Measurements from ENCODE around the gene MTMR6.
A peak's percentile ranks its signal among the peaks of the same experiment; 100 is the strongest.

The MTMR6 gene

DNA sequence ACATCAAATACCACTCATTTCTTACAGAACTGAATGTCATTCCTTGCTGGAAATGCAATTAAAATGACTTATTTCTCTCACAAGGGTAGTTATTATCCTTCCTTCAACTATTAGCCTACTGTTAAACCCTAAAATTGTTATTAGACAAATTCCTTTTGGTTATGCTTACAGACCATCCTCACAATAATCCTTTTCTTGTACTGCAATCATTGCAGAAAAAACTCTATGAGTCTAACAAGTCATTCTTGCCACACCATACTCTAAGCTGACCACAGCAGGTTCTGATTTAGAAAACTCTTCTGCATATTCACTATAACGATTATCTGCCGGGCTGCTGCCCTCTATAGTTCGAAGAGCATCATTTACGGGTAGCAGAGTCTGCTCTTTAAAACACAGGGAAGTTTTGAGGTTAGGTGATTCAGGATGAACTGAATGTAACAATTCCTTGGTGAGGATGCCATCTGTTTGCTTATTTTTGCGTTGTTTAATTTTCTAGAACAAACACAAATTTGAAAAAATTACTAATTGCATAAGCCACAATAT lies 38.2 kb downstream of the MTMR6 start:
- no peak overlapping the region for H3K4me3 ChIP-seq (ENCODE audit: insufficient read length, low read depth)
- peak; percentile 22 for DNase-seq (ENCODE audit: low read depth, low spot score)
- no peak for TF ChIP-seq ZNF274 (IDR thresholded peaks at IDR 0.05; ENCODE audit: low read depth, low read length)
- TF ChIP-seq YY1 (IDR thresholded peaks at IDR 0.05; ENCODE audit: insufficient read depth, insufficient read length), result no peak
- no peak for TF ChIP-seq SUZ12 (IDR thresholded peaks at IDR 0.05; ENCODE audit: extremely low read depth, insufficient read depth, insufficient read length)
- H3K9me3 ChIP-seq (ENCODE audit: insufficient read depth, low read length), result no peaks in the 10 kb centered on the region
- H3K4me1 ChIP-seq (ENCODE audit: insufficient read depth, insufficient read length), result no peaks in the 10 kb centered on the region
- no peaks in the 10 kb centered on the region for H3K27me3 ChIP-seq (ENCODE audit: insufficient read depth, insufficient read length)
- no peak overlapping the region for H3K9ac ChIP-seq (ENCODE audit: insufficient read length, low read depth)
- peaks cover 4% of the 10 kb centered on the region for H3K36me3 ChIP-seq (ENCODE audit: insufficient read depth, insufficient read length, low read length)

DNA sequence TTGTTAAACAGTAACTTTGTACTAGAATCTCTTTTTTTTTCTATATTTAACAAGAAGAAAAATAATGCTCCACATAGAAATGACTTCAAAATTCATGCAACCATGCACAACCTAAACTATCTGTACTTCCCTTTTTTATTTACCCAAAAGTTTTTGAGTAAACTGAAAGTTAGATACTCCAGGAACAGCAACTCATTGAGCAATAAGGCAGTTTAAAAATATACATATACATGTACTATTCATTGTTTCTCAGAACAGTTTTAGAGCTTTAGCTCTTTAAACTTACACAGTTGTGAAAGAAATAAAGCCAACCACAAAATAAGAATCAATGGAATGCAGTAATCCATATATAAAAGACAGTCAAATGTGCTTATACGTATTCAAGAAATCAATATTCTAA lies 39.2 kb downstream of the MTMR6 start:
- no peak for DNase-seq (ENCODE audit: low read depth, low spot score)
- Histone ChIP-seq H3K9ac (ENCODE audit: insufficient read length, low read depth) (no peak overlapping the region), H3K4me3 (ENCODE audit: insufficient read length, low read depth) (no peak overlapping the region), H3K36me3 (ENCODE audit: insufficient read depth, insufficient read length, low read length) (no peaks in the 10 kb centered on the region), H3K27me3 (ENCODE audit: insufficient read depth, insufficient read length) (no peaks in the 10 kb centered on the region), H3K4me1 (ENCODE audit: insufficient read depth, insufficient read length) (no peaks in the 10 kb centered on the region), H3K9me3 (ENCODE audit: insufficient read depth, low read length) (no peaks in the 10 kb centered on the region)
- TF ChIP-seq YY1 (IDR thresholded peaks at IDR 0.05; ENCODE audit: insufficient read depth, insufficient read length), result no peak
- TF ChIP-seq SUZ12 (IDR thresholded peaks at IDR 0.05; ENCODE audit: extremely low read depth, insufficient read depth, insufficient read length), result no peak
- TF ChIP-seq ZNF274 (IDR thresholded peaks at IDR 0.05; ENCODE audit: low read depth, low read length), result no peak

GRCh38 chr13:25247360-25247759 lies 39.9 kb downstream of the MTMR6 start:
- H3K27me3 ChIP-seq (ENCODE audit: insufficient read depth, insufficient read length), result no peaks in the 10 kb centered on the region
- H3K4me1 ChIP-seq (ENCODE audit: insufficient read depth, insufficient read length), result no peaks in the 10 kb centered on the region
- TF ChIP-seq SUZ12 (IDR thresholded peaks at IDR 0.05; ENCODE audit: extremely low read depth, insufficient read depth, insufficient read length) (no peak), ZNF274 (IDR thresholded peaks at IDR 0.05; ENCODE audit: low read depth, low read length) (no peak), YY1 (IDR thresholded peaks at IDR 0.05; ENCODE audit: insufficient read depth, insufficient read length) (no peak)
- no peaks in the 10 kb centered on the region for H3K9me3 ChIP-seq (ENCODE audit: insufficient read depth, low read length)
- no peak overlapping the region for H3K9ac ChIP-seq (ENCODE audit: insufficient read length, low read depth)
- H3K36me3 ChIP-seq (ENCODE audit: insufficient read depth, insufficient read length, low read length), result no peaks in the 10 kb centered on the region
- no peak overlapping the region for H3K4me3 ChIP-seq (ENCODE audit: insufficient read length, low read depth)
- no peak for DNase-seq (ENCODE audit: low read depth, low spot score)

DNA sequence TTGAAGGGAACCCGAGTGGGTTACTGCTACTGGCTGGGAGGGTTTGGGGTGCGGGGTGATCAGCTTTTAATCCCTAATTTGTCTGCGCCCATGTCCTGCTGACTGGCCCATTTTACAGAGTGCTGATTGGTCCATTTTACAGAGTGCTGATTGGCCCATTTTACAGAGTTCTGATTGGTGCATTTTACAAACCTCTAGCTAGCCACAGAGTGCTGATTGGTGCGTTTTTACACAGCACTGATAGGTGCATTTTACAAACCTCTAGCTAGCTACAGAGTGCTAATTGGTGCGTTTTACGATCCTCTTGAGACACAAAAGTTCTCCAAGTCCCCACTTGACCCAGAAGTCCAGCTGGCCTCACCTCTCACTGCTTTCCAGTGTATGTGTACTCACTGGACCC lies 43.2 kb downstream of the MTMR6 start:
- Histone ChIP-seq H3K9ac (ENCODE audit: insufficient read length, low read depth) (no peak overlapping the region), H3K36me3 (ENCODE audit: insufficient read depth, insufficient read length, low read length) (no peaks in the 10 kb centered on the region), H3K4me1 (ENCODE audit: insufficient read depth, insufficient read length) (no peaks in the 10 kb centered on the region), H3K9me3 (ENCODE audit: insufficient read depth, low read length) (no peaks in the 10 kb centered on the region), H3K27me3 (ENCODE audit: insufficient read depth, insufficient read length) (no peaks in the 10 kb centered on the region), H3K4me3 (ENCODE audit: insufficient read length, low read depth) (no peak overlapping the region)
- TF ChIP-seq YY1 (IDR thresholded peaks at IDR 0.05; ENCODE audit: insufficient read depth, insufficient read length) (no peak), SUZ12 (IDR thresholded peaks at IDR 0.05; ENCODE audit: extremely low read depth, insufficient read depth, insufficient read length) (no peak), ZNF274 (IDR thresholded peaks at IDR 0.05; ENCODE audit: low read depth, low read length) (no peak)
- DNase-seq (ENCODE audit: low read depth, low spot score), result no peak

DNA sequence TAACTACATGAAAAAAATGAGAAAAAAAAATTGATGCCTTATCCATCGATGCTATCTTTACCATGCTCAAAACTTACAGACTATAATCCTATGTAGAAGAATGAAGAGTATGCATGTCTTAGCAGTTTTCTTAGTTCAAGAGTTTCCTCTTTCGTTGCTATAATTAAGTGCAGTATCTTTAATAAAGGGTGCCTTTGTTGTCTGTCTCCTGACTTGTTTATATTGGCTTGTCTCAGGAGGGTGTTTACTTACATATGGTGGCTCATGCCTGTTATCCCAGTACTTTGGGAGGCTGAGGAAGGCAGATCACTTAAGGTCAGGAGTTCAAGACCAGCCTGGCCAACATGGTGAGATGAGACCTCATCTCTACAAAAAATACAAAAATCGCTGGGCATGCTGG lies 44.3 kb downstream of the MTMR6 start:
- TF ChIP-seq SUZ12 (IDR thresholded peaks at IDR 0.05; ENCODE audit: extremely low read depth, insufficient read depth, insufficient read length) (no peak), ZNF274 (IDR thresholded peaks at IDR 0.05; ENCODE audit: low read depth, low read length) (no peak), YY1 (IDR thresholded peaks at IDR 0.05; ENCODE audit: insufficient read depth, insufficient read length) (no peak)
- Histone ChIP-seq H3K4me1 (ENCODE audit: insufficient read depth, insufficient read length) (no peaks in the 10 kb centered on the region), H3K4me3 (ENCODE audit: insufficient read length, low read depth) (no peak overlapping the region), H3K36me3 (ENCODE audit: insufficient read depth, insufficient read length, low read length) (no peaks in the 10 kb centered on the region), H3K27me3 (ENCODE audit: insufficient read depth, insufficient read length) (no peaks in the 10 kb centered on the region), H3K9ac (ENCODE audit: insufficient read length, low read depth) (no peak overlapping the region), H3K9me3 (ENCODE audit: insufficient read depth, low read length) (no peaks in the 10 kb centered on the region)
- no peak for DNase-seq (ENCODE audit: low read depth, low spot score)

DNA sequence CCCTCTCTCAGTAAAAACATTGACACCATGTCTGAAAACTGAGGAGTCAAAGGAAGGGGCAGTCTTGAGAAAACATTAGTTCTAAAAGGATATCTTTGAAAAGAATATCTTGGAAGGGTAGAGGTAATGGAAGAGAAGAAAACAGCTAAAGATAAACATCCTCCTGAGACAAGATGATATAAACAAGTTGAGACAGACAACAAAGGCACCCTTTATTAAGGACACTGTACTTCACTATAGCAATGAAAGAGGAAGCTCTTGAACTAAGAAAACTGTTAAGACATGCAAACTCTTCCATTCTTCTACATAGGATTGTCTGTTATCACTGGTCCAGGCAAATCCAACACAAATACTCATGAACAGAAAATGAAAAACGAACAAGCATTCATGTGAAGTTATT lies 46.3 kb downstream of the MTMR6 start:
- H3K36me3 ChIP-seq (ENCODE audit: insufficient read depth, insufficient read length, low read length), result no peaks in the 10 kb centered on the region
- no peaks in the 10 kb centered on the region for H3K9me3 ChIP-seq (ENCODE audit: insufficient read depth, low read length)
- H3K27me3 ChIP-seq (ENCODE audit: insufficient read depth, insufficient read length), result no peaks in the 10 kb centered on the region
- no peaks in the 10 kb centered on the region for H3K4me1 ChIP-seq (ENCODE audit: insufficient read depth, insufficient read length)
- no peak overlapping the region for H3K4me3 ChIP-seq (ENCODE audit: insufficient read length, low read depth)
- H3K9ac ChIP-seq (ENCODE audit: insufficient read length, low read depth), result no peak overlapping the region
- DNase-seq (ENCODE audit: low read depth, low spot score), result no peak
- TF ChIP-seq YY1 (IDR thresholded peaks at IDR 0.05; ENCODE audit: insufficient read depth, insufficient read length) (no peak), ZNF274 (IDR thresholded peaks at IDR 0.05; ENCODE audit: low read depth, low read length) (no peak), SUZ12 (IDR thresholded peaks at IDR 0.05; ENCODE audit: extremely low read depth, insufficient read depth, insufficient read length) (no peak)

DNA sequence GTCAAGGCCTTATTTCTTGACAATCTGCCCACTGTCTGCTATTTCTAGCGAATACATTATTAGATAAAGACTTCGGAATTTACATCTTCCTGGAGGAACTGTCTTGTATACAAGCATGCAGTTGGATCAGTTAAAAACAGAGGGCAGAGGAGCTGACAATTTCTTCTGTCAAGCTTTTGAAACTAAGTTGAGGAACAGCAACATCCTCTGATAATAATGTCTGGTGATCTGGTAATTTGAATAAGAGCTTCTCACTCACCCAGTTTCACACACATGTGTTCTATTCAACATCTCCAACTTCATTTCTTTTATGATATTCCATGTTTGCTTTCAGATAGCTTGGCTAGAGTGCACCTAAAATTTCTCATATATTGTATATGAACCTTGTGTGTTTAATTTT lies 50.2 kb downstream of the MTMR6 start:
- DNase-seq (ENCODE audit: low read depth, low spot score), result no peak
- Histone ChIP-seq H3K4me1 (ENCODE audit: insufficient read depth, insufficient read length) (no peaks in the 10 kb centered on the region), H3K9ac (ENCODE audit: insufficient read length, low read depth) (no peak overlapping the region), H3K4me3 (ENCODE audit: insufficient read length, low read depth) (no peak overlapping the region), H3K36me3 (ENCODE audit: insufficient read depth, insufficient read length, low read length) (no peaks in the 10 kb centered on the region), H3K9me3 (ENCODE audit: insufficient read depth, low read length) (no peaks in the 10 kb centered on the region), H3K27me3 (ENCODE audit: insufficient read depth, insufficient read length) (no peaks in the 10 kb centered on the region)
- TF ChIP-seq SUZ12 (IDR thresholded peaks at IDR 0.05; ENCODE audit: extremely low read depth, insufficient read depth, insufficient read length) (no peak), YY1 (IDR thresholded peaks at IDR 0.05; ENCODE audit: insufficient read depth, insufficient read length) (no peak), ZNF274 (IDR thresholded peaks at IDR 0.05; ENCODE audit: low read depth, low read length) (no peak)

Measured in NT2/D1 (cell line).